ENCODE measurements around the gene APMAP. TPM values are rescaled to one million over a fixed set of nuclear protein-coding genes. Genes with fewer than 3 reads are reported as not detected.

The APMAP gene
- total and polyA plus RNA-seq, 4 donors: 89.8 to 122 (median 109) TPM

DNA sequence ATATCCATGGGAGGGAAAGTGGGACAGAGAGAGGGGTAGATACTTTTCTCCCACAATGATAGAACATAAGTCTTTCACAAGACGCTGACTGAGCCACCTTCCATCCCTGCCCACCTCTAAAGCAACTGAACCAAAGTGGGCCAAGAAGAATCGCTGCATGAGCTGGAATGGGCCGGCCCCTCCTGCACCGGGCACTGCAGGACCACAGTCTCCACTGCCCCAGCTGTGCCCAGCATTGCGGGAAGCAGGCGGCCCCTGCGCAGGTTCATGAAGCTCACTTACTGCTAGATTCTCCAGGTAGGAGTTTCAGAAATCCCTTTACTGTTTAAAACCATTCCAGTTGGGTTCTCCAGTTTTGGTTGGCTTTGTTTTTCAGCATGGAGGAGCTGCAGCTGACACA is 75.5 kb downstream of the APMAP start:
- Histone ChIP-seq H3K27me3 (ENCODE audit: control insufficient read depth, insufficient read depth, low read length) (no peaks in the 10 kb centered on the region), H3K27ac (ENCODE audit: low read depth, low read length) (no peak overlapping the region), H3K4me1 (ENCODE audit: control insufficient read depth, insufficient read depth, low read length) (peaks cover 17% of the 10 kb centered on the region), H3K9me3 (ENCODE audit: control insufficient read depth, insufficient read depth, low read length) (no peaks in the 10 kb centered on the region), H3K4me3 (ENCODE audit: low read depth, low read length) (no peak overlapping the region), H3K36me3 (ENCODE audit: control insufficient read depth, insufficient read depth, low read length) (no peaks in the 10 kb centered on the region)
- 94% methylated on average over 6 of the region's 7 CpGs for WGBS (ENCODE audit: insufficient coverage)
- no peak for DNase-seq (ENCODE audit: low read depth in 4 of 6, low spot score in 6 of 6)

DNA sequence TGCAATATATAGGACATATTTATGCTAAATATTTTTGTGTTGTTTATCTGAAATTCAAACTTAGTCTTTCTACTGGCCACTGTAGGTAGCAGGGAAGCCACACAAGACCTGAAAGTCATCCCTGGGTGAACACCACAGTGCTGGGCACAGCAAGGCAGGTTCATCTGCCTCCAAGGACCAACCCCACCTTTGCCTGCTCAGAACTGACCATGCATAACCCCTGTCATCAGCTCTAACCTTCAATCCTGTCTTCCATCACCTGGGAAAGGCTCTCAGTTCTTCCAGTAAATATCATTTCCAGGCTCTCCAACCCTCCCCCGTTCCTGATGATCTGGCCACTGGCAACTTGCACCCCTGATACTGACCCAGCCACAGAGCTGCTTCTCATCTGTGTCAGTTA is 76.1 kb downstream of the APMAP start:
- WGBS (ENCODE audit: insufficient coverage): no CpG with 5 or more reads among the region's 1 CpG
- H3K4me1 ChIP-seq (ENCODE audit: control insufficient read depth, insufficient read depth, low read length): peaks cover 17% of the 10 kb centered on the region
- no peaks in the 10 kb centered on the region for H3K9me3 ChIP-seq (ENCODE audit: control insufficient read depth, insufficient read depth, low read length)
- H3K4me3 ChIP-seq (ENCODE audit: low read depth, low read length): no peak overlapping the region
- H3K27ac ChIP-seq (ENCODE audit: low read depth, low read length): no peak overlapping the region
- no peak for DNase-seq (ENCODE audit: low read depth in 4 of 6, low spot score in 6 of 6)
- no peaks in the 10 kb centered on the region for H3K36me3 ChIP-seq (ENCODE audit: control insufficient read depth, insufficient read depth, low read length)
- H3K27me3 ChIP-seq (ENCODE audit: control insufficient read depth, insufficient read depth, low read length): no peaks in the 10 kb centered on the region

DNA sequence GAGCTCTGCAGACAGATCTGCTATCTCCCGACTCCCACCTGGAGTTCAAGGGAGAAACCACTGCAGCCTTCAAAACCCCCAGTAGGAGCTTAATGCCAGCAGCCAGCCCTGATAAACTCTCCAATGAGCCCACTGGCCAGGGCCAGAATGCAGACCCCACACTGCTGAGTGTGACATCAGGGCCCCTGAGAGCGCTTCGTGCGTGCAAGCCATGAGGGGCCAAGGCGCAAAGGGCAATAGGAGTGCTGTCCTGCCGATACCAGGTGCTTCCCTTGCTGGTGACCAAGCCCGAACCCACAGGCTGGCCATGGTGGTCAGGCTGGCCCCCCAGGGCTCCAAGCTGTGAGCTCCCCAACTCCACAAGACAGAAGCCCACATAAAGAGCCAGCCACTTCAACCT is 76.7 kb downstream of the APMAP start:
- Histone ChIP-seq H3K27ac (ENCODE audit: low read depth, low read length) (no peak overlapping the region), H3K4me1 (ENCODE audit: control insufficient read depth, insufficient read depth, low read length) (peaks cover 17% of the 10 kb centered on the region), H3K9me3 (ENCODE audit: control insufficient read depth, insufficient read depth, low read length) (no peaks in the 10 kb centered on the region), H3K27me3 (ENCODE audit: control insufficient read depth, insufficient read depth, low read length) (no peaks in the 10 kb centered on the region), H3K4me3 (ENCODE audit: low read depth, low read length) (no peak overlapping the region), H3K36me3 (ENCODE audit: control insufficient read depth, insufficient read depth, low read length) (no peaks in the 10 kb centered on the region)
- no peak for DNase-seq (ENCODE audit: low read depth in 4 of 6, low spot score in 6 of 6)
- WGBS (ENCODE audit: insufficient coverage): 97% methylated on average over 7 of the region's 7 CpGs

DNA sequence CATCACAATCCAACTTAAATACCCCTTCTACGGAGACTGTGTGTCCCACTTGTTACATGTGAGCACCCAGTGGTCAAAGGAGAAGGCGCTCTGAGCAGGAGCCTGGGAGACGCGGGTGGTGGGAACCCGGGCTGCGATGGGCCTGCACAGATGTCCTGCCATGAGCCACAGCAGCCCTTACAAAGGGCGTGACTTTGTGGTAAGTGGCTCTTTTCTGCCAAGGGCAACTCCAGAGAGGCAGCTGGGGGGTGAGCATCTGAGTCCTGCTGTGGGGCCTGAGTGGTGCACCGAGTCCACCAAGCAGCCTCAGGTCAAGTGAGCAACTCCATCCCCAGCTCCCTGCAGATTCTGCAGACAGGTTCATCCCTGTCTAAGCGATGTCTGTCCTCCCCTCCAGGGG is 77.1 kb downstream of the APMAP start:
- no peak for DNase-seq (ENCODE audit: low read depth in 4 of 6, low spot score in 6 of 6)
- 96% methylated on average over 9 of the region's 9 CpGs for WGBS (ENCODE audit: insufficient coverage)

DNA sequence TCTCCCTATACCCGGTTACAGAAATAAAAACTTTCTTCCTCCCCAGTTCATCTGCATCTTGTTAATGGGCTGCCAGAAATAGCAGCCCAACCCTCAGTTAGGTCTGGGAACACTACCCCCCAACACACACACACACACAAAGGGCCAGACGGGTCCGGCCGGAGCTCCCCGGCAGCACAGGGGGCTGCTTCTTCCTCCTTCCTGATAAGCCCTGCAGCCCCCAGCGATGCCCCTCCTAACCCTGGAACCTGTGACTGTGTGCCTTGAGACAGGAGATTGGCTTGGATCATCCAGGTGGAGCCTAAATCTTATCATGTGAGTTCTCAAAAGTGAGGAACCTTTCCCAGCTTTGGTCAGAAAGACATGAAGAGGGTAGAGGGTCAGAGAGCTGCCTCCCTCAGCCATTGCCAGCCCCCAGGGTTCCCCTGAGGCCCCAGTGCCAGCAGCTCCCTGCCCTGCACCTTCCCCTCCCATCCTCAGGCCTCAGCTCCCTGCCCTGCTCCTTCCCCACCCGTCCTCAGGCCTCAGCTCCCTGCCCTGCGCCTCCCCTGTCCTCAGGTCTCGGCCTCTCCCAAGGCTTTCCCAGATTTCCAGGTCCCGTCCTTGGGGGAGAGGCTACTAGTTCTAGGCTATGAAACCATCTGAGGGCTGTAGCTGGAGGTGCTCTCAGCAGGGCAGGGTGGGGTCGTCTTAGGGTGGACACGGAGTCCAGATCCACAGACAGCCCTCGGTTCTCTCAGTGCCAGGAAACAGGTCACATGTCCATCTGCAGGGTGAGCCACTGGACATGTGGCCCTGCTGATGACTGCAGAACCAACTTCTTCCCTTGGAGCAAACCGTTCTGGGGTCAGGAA is 77.9 kb downstream of the APMAP start:
- Histone ChIP-seq H3K4me1 (ENCODE audit: control insufficient read depth, insufficient read depth, low read length) (peaks cover 21% of the 10 kb centered on the region), H3K27ac (ENCODE audit: low read depth, low read length) (no peak overlapping the region), H3K36me3 (ENCODE audit: control insufficient read depth, insufficient read depth, low read length) (no peaks in the 10 kb centered on the region), H3K9me3 (ENCODE audit: control insufficient read depth, insufficient read depth, low read length) (no peaks in the 10 kb centered on the region), H3K4me3 (ENCODE audit: low read depth, low read length) (no peak overlapping the region), H3K27me3 (ENCODE audit: control insufficient read depth, insufficient read depth, low read length) (no peaks in the 10 kb centered on the region)
- WGBS (ENCODE audit: insufficient coverage): 87% methylated on average over 14 of the region's 14 CpGs
- DNase-seq (ENCODE audit: low read depth in 4 of 6, low spot score in 6 of 6): no peak

More for the DNA sequence above, 77.1 kb downstream of the APMAP start:
- H3K9me3 ChIP-seq (ENCODE audit: control insufficient read depth, insufficient read depth, low read length): no peaks in the 10 kb centered on the region
- H3K36me3 ChIP-seq (ENCODE audit: control insufficient read depth, insufficient read depth, low read length): no peaks in the 10 kb centered on the region
- no peaks in the 10 kb centered on the region for H3K27me3 ChIP-seq (ENCODE audit: control insufficient read depth, insufficient read depth, low read length)
- peaks cover 21% of the 10 kb centered on the region for H3K4me1 ChIP-seq (ENCODE audit: control insufficient read depth, insufficient read depth, low read length)
- H3K27ac ChIP-seq (ENCODE audit: low read depth, low read length): no peak overlapping the region
- no peak overlapping the region for H3K4me3 ChIP-seq (ENCODE audit: low read depth, low read length)

DNA sequence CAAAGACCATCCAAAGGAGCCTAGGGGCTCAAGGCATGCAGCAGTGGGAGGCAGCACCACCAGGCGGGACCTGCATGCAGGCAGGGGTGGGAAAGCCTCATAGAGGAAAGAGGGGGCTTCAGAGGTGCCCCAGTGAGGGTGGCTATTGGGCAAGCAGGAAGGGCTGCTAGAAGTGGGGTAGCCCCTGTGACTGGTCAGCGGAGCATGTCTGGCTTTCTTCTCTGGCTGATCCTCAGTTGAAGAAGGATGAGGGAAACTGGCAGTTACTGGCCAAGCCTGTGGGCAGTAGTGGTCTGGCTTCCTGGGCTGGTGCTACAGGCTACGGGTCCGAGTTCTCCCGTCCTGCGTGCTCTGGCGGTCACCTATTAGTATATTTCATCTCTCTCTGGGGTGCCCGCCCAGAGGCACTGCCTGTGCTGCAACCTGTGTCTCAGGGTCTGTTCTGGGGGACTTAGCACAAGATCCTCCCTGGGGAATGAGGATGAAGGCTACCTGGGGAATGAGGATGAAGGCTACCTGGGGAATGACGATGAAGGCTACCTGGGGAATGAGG is 79.4 kb downstream of the APMAP start:
- 96% methylated on average over 3 of the region's 9 CpGs for WGBS (ENCODE audit: insufficient coverage)

More for the DNA sequence above, 79.4 kb downstream of the APMAP start:
- DNase-seq (ENCODE audit: low read depth in 4 of 6, low spot score in 6 of 6): no peak
- no peak overlapping the region for H3K27ac ChIP-seq (ENCODE audit: low read depth, low read length)
- H3K9me3 ChIP-seq (ENCODE audit: control insufficient read depth, insufficient read depth, low read length): peaks cover 2% of the 10 kb centered on the region
- peaks cover 14% of the 10 kb centered on the region for H3K4me1 ChIP-seq (ENCODE audit: control insufficient read depth, insufficient read depth, low read length)
- no peaks in the 10 kb centered on the region for H3K27me3 ChIP-seq (ENCODE audit: control insufficient read depth, insufficient read depth, low read length)
- H3K4me3 ChIP-seq (ENCODE audit: low read depth, low read length): no peak overlapping the region
- no peaks in the 10 kb centered on the region for H3K36me3 ChIP-seq (ENCODE audit: control insufficient read depth, insufficient read depth, low read length)

Small RNA genes within 50 kb of the gene (small RNA-seq; reads per million reads assigned to genes)
- not detected for gene RNU6-1257P (ENCODE audit: low replicate concordance)

Other genes starting within 250 kb of the APMAP start
- gene CST7, start 43.5 kb downstream of the APMAP start, total RNA-seq: 1 to 10 TPM in 1 of 2 donors, under 1 TPM in 1; 0.55 to 8.5 TPM
- not detected for gene CST7, start 43.5 kb downstream of the APMAP start, polyA plus RNA-seq (ENCODE audit: insufficient read length in 2 of 2)
- gene ACSS1, start 65.4 kb upstream of the APMAP start, total RNA-seq: 10 to 100 TPM; 11.2 to 37.3 TPM
- gene ACSS1, start 65.4 kb upstream of the APMAP start, polyA plus RNA-seq (ENCODE audit: insufficient read length in 2 of 2): 10 to 100 TPM; 29.6 to 33.6 TPM
- under 1 TPM; 0.11 to 0.59 TPM for gene VSX1, start 89.4 kb upstream of the APMAP start, total RNA-seq
- gene VSX1, start 89.4 kb upstream of the APMAP start, polyA plus RNA-seq (ENCODE audit: insufficient read length in 2 of 2): 1 to 10 TPM in 1 of 2 donors, under 1 TPM in 1; 0.90 to 1.1 TPM
- gene ENTPD6, start 203.0 kb upstream of the APMAP start, total RNA-seq: 10 to 100 TPM; 36.0 to 59.3 TPM
- gene ENTPD6, start 203.0 kb upstream of the APMAP start, polyA plus RNA-seq (ENCODE audit: insufficient read length in 2 of 2): 100 to 1,000 TPM in 1 of 2 donors, 10 to 100 TPM in 1; 86.1 to 114 TPM